Esophagus squamous epithelium (tissue), 4 donors: Measurements from ENCODE around the gene TLN1.

Experiments
- POLR2A ChIP-seq, 4 donors: fragments of 450-650 bp; IDR thresholded peaks; one replicate each; pipeline ENCODE4 v1.6.1; 2017; ENCODE audit warnings: antibody characterized with exemption in 4 of 4, mild to moderate bottlenecking in 4 of 4, moderate library complexity in 3 of 4
- TF ChIP-seq, protein P1 (sequence below), 6 experiments: fragments of 450-650 bp in 4 of 6; fragments of 200-600 bp in 2 of 6; sonication (generic) in 2 of 6; IDR thresholded peaks; one replicate each; pipeline ENCODE4 v1.5.1; 2016 to 2019; ENCODE audit warnings: antibody characterized with exemption in 6 of 6, mild to moderate bottlenecking in 4 of 6, moderate library complexity in 4 of 6

DNA sequence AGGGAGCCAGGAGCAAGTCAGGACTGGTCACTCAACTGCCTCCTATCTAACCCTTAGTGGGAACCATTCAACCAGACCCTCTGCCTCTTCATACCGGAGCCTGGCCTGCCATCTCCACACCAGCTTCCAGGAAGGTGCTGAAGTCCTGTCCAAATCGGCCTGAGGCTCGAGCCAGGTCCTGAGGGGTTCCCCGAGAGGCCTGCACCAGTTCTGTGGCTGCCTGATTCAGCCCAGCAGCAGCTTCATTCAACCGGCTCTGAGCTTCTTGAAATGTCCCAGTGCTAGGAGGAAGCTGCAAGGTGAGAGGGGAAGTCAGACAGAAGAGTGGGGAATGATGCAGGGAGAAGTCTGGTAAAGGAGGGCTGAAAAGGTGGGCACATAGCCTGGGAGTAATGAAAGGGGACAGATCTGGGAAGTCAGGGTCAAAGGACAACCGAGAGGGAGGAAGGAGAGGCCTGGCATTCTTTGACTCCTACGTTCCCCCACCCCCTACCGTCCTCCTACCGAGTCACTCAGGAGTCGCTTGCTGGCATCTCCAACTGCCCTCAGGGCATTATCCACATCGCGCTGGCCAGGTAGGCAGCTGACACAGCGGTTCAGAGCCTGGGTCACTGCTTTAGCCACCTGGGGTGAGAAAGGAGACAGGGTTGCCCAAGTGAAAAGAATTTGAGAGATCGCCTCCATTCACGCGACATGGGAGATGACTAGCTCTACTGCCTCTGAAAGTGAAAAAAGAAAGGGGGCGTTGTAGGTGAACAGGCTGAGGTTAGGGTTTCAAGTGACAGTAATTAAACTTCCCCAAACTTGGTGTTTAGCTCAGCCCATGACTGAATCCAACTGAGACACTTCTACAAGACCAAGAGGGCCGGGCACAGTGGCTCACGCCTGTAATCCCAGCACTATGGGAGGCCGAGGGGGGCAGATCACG, 20.2 kb downstream of the TLN1 start:
- TF ChIP-seq, protein P1, sequence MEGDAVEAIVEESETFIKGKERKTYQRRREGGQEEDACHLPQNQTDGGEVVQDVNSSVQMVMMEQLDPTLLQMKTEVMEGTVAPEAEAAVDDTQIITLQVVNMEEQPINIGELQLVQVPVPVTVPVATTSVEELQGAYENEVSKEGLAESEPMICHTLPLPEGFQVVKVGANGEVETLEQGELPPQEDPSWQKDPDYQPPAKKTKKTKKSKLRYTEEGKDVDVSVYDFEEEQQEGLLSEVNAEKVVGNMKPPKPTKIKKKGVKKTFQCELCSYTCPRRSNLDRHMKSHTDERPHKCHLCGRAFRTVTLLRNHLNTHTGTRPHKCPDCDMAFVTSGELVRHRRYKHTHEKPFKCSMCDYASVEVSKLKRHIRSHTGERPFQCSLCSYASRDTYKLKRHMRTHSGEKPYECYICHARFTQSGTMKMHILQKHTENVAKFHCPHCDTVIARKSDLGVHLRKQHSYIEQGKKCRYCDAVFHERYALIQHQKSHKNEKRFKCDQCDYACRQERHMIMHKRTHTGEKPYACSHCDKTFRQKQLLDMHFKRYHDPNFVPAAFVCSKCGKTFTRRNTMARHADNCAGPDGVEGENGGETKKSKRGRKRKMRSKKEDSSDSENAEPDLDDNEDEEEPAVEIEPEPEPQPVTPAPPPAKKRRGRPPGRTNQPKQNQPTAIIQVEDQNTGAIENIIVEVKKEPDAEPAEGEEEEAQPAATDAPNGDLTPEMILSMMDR (IDR thresholded peaks at IDR 0.05), result no peak
- TF ChIP-seq POLR2A (IDR thresholded peaks at IDR 0.05), result no peak
